Myocyte (in vitro differentiated cells): ENCODE data around the gene RBMS3. TPM values are rescaled to one million over a fixed set of nuclear protein-coding genes. Genes with fewer than 3 reads are reported as not detected.
A peak's percentile ranks its signal among the peaks of the same experiment; 100 is the strongest.
"Not testable (repeated sequence)": the region's sequence is repeated elsewhere in the genome, so short reads cannot be mapped to it uniquely, and the experiment has no call there.

Source experiments
- DNase-seq: peaks from one replicate; pipeline ENCODE4 v3.0.0-alpha.2; 2012; ENCODE audit warnings: low read depth
- total RNA-seq: library from RNA; depleted of rRNA; stranded (reverse); fragments of >200 nt; gene quantifications from 2 replicates; pipeline ENCODE4 v1.2.3, GENCODE V29; 2014

RBMS3 gene
- total RNA-seq, 1 donor from 2014 or later, result 30.6 TPM

- peak; percentile 32 for DNase-seq
Observed at GRCh38 chr3:29515451-29515850, 234.6 kb downstream of the RBMS3 start.

- no peak for DNase-seq
Observed at GRCh38 chr3:29516164-29516563, 235.3 kb downstream of the RBMS3 start.

GRCh38 chr3:29520764-29521163 is 239.9 kb downstream of the RBMS3 start:
- no peak for DNase-seq

GRCh38 chr3:29521293-29521692 is 240.4 kb downstream of the RBMS3 start:
- no peak for DNase-seq

- no peak for DNase-seq
Observed at GRCh38 chr3:29521751-29522150, 240.9 kb downstream of the RBMS3 start.

GRCh38 chr3:29524433-29524832 is 243.6 kb downstream of the RBMS3 start:
- not testable (repeated sequence) for DNase-seq

- peak; percentile 74 for DNase-seq
Observed at GRCh38 chr3:29525254-29525881, 244.5 kb downstream of the RBMS3 start.

GRCh38 chr3:29527246-29527645 is 246.4 kb downstream of the RBMS3 start:
- no peak for DNase-seq

- no peak for DNase-seq
Observed at GRCh38 chr3:29531644-29532043, 250.8 kb downstream of the RBMS3 start.

GRCh38 chr3:29532473-29532872 is 251.6 kb downstream of the RBMS3 start:
- DNase-seq, result no peak

- DNase-seq, result no peak
Observed at GRCh38 chr3:29534006-29534405, 253.1 kb downstream of the RBMS3 start.

GRCh38 chr3:29536016-29536758 is 255.3 kb downstream of the RBMS3 start:
- no peak for DNase-seq

GRCh38 chr3:29537889-29538609 is 257.2 kb downstream of the RBMS3 start:
- DNase-seq, result no peak

GRCh38 chr3:29538610-29538958 is 257.7 kb downstream of the RBMS3 start:
- DNase-seq, result no peak

GRCh38 chr3:29540544-29540943 is 259.7 kb downstream of the RBMS3 start:
- no peak for DNase-seq

GRCh38 chr3:29544701-29545363 is 264.0 kb downstream of the RBMS3 start:
- no peak for DNase-seq

- no peak for DNase-seq
Observed at GRCh38 chr3:29545615-29546014, 264.7 kb downstream of the RBMS3 start.

- DNase-seq, result no peak
Observed at GRCh38 chr3:29552051-29552450, 271.2 kb downstream of the RBMS3 start.

GRCh38 chr3:29554566-29554965 is 273.7 kb downstream of the RBMS3 start:
- no peak for DNase-seq

GRCh38 chr3:29555590-29555989 is 274.7 kb downstream of the RBMS3 start:
- no peak for DNase-seq

GRCh38 chr3:29557186-29557585 is 276.3 kb downstream of the RBMS3 start:
- no peak for DNase-seq

- DNase-seq, result no peak
Observed at GRCh38 chr3:29557825-29558224, 277.0 kb downstream of the RBMS3 start.
